IMR-90 (cell line): Measurements from ENCODE around the gene DCDC1. TPM values are rescaled to one million over a fixed set of nuclear protein-coding genes. Genes with fewer than 3 reads are reported as not detected.

ENCODE experiments used
- ATAC-seq: fragments of 200-7000 bp; cut with Tn5 transposase; 2 replicates; pipeline ENCODE4 v1.9.1; 2020; ENCODE audit warnings: low read depth, mild to moderate bottlenecking, moderate library complexity
- BruUV-seq: library from RNA; stranded (reverse); fragments of 400-500 nt; replicated peaks from 2 replicates; lab custom pipeline; 2021; lab: Mats Ljungman, UMichigan
- CTCF ChIA-PET: fragments of 300-600 bp; formaldehyde crosslinking; extraction: SDS; loops from one replicate; lab custom pipeline; 2021; ENCODE audit warnings: antibody characterized with exemption; lab: Yijun Ruan, JAX
- POLR2A ChIA-PET: fragments of 300-600 bp; sonication (Branson Sonifier 250); formaldehyde crosslinking; loops from one replicate; lab custom pipeline; 2022; ENCODE audit warnings: antibody characterized with exemption; ENCODE audit not compliant: unreplicated experiment; lab: Charles Lee
- DNase-seq: peaks from one replicate; pipeline ENCODE4 v3.0.0; 2013
- H2AFZ ChIP-seq: replicated peaks from 2 replicates; pipeline ENCODE3; 2013; ENCODE audit warnings: low read length, mild to moderate bottlenecking; ENCODE audit not compliant: poor library complexity
- H2AK5ac ChIP-seq: 2 replicates; pipeline ENCODE4 v1.6.1; 2013; ENCODE audit warnings: low read depth, low read length, inconsistent platforms
- H2AK9ac ChIP-seq: replicated peaks from 2 replicates; pipeline ENCODE3; 2013; ENCODE audit warnings: mild to moderate bottlenecking, low read depth, low read length, moderate library complexity; ENCODE audit not compliant: poor library complexity
- H2BK120ac ChIP-seq: 2 replicates; pipeline ENCODE4 v1.6.1; 2013; ENCODE audit warnings: low read depth, low read length, inconsistent platforms
- H2BK15ac ChIP-seq: 3 replicates; pipeline ENCODE4 v1.6.1; 2013; ENCODE audit warnings: low read depth, low read length, inconsistent platforms
- H2BK20ac ChIP-seq: 2 replicates; pipeline ENCODE4 v1.6.1; 2013; ENCODE audit warnings: low read depth, mild to moderate bottlenecking, inconsistent platforms, low read length, moderate library complexity
- H2BK5ac ChIP-seq: 2 replicates; pipeline ENCODE4 v1.6.1; 2013; ENCODE audit warnings: mild to moderate bottlenecking, low read depth, low read length, inconsistent platforms; ENCODE audit not compliant: poor library complexity, severe bottlenecking
- H3K14ac ChIP-seq: replicated peaks from 2 replicates; pipeline ENCODE4 v1.6.1; 2013; ENCODE audit warnings: low read depth, low read length, inconsistent platforms
- H3K18ac ChIP-seq: 2 replicates; pipeline ENCODE4 v1.6.1; 2013; ENCODE audit warnings: low read depth, low read length, control low read depth
- H3K23ac ChIP-seq: 2 replicates; pipeline ENCODE4 v1.6.1; 2013; ENCODE audit warnings: low read depth, low read length, inconsistent platforms
- H3K27ac ChIP-seq: 2 replicates; pipeline ENCODE4 v1.5.1; 2013; ENCODE audit warnings: mild to moderate bottlenecking, control low read depth, low read length; ENCODE audit not compliant: insufficient read depth
- H3K27me3 ChIP-seq: 2 replicates; pipeline ENCODE4 v1.6.1; 2013; ENCODE audit warnings: low read length; ENCODE audit not compliant: control insufficient read depth, insufficient read depth
- H3K36me3 ChIP-seq: 2 replicates; pipeline ENCODE4 v1.6.1; 2013; ENCODE audit warnings: low read length, mixed read lengths; ENCODE audit not compliant: control insufficient read depth, insufficient read depth
- H3K4ac ChIP-seq: 2 replicates; pipeline ENCODE4 v1.6.1; 2013; ENCODE audit warnings: low read depth, low read length, inconsistent platforms
- H3K4me1 ChIP-seq: 2 replicates; pipeline ENCODE4 v1.6.1; 2013; ENCODE audit warnings: low read length, mixed read lengths; ENCODE audit not compliant: control insufficient read depth, insufficient read depth
- H3K4me2 ChIP-seq: 2 replicates; pipeline ENCODE4 v1.6.1; 2013; ENCODE audit warnings: low read depth, mild to moderate bottlenecking, control low read depth, low read length, moderate library complexity
- H3K4me3 ChIP-seq: 2 replicates; pipeline ENCODE4 v1.5.1; 2013; ENCODE audit warnings: low read depth, mild to moderate bottlenecking, control low read depth, low read length, moderate library complexity; ENCODE audit not compliant: insufficient read depth
- H3K56ac ChIP-seq: 2 replicates; pipeline ENCODE4 v1.6.1; 2013; ENCODE audit warnings: low read length, inconsistent platforms; ENCODE audit not compliant: insufficient read depth; ENCODE audit errors: extremely low read depth
- H3K79me1 ChIP-seq, 2 experiments: 2 replicates each; pipeline ENCODE4 v1.6.1; 2013; ENCODE audit warnings: low read length in 2 of 2, inconsistent platforms in 1 of 2, low read depth in 1 of 2
- H3K9ac ChIP-seq: 2 replicates; pipeline ENCODE4 v1.6.1; 2013; ENCODE audit warnings: low read depth, low read length, control low read depth
- H3K9me1 ChIP-seq: 2 replicates; pipeline ENCODE4 v1.6.1; 2013; ENCODE audit warnings: low read length, inconsistent platforms; ENCODE audit not compliant: insufficient read depth
- H3K9me3 ChIP-seq: 2 replicates; pipeline ENCODE4 v1.6.1; 2013; ENCODE audit warnings: low read length; ENCODE audit not compliant: control insufficient read depth, insufficient read depth
- H4K20me1 ChIP-seq: 2 replicates; pipeline ENCODE4 v1.6.1; 2013; ENCODE audit warnings: low read length, inconsistent platforms; ENCODE audit not compliant: insufficient read depth
- H4K5ac ChIP-seq: 2 replicates; pipeline ENCODE4 v1.6.1; 2013; ENCODE audit warnings: mild to moderate bottlenecking, low read depth, low read length, control low read depth
- H4K8ac ChIP-seq, 2 experiments: 2 replicates each; pipeline ENCODE4 v1.6.1; 2013; ENCODE audit warnings: low read depth in 2 of 2, low read length in 2 of 2, control low read depth in 1 of 2, inconsistent platforms in 1 of 2
- H4K91ac ChIP-seq: 2 replicates; pipeline ENCODE4 v1.6.1; 2013; ENCODE audit warnings: low read depth, low read length, inconsistent platforms; ENCODE audit not compliant: insufficient read depth
- CEBPB ChIP-seq: IDR thresholded peaks from 2 replicates; pipeline ENCODE4 v1.6.1; 2012; ENCODE audit warnings: low read depth, low read length, improper control_type of control experiment
- CHD1 ChIP-seq: IDR thresholded peaks from 2 replicates; pipeline ENCODE4 v1.6.1; 2012; ENCODE audit warnings: low read depth, low read length, improper control_type of control experiment
- CTCF ChIP-seq: conservative IDR thresholded peaks from 2 replicates; pipeline ENCODE4 v1.5.1; 2012; ENCODE audit warnings: mild to moderate bottlenecking, low read depth, low read length, improper control_type of control experiment
- FOS ChIP-seq: fragments of 150-350 bp; IDR thresholded peaks from 2 replicates; pipeline ENCODE4 v1.6.1; 2016; ENCODE audit warnings: low read depth, low read length
- MAZ ChIP-seq: IDR thresholded peaks from 2 replicates; pipeline ENCODE4 v1.6.1; 2012; ENCODE audit warnings: low read depth, mild to moderate bottlenecking, low read length, improper control_type of control experiment, moderate library complexity, borderline replicate concordance
- NFE2L2 ChIP-seq: fragments of 150-350 bp; IDR thresholded peaks from 2 replicates; pipeline ENCODE4 v1.6.1; 2016; ENCODE audit warnings: low read depth, mild to moderate bottlenecking, low read length
- RFX5 ChIP-seq: IDR thresholded peaks from 2 replicates; pipeline ENCODE4 v1.8.0; 2012; ENCODE audit warnings: low read depth, mild to moderate bottlenecking, low read length, moderate library complexity
- SMC3 ChIP-seq: fragments of 150-350 bp; IDR thresholded peaks from 2 replicates; pipeline ENCODE4 v1.6.1; 2016; ENCODE audit warnings: low read depth, mild to moderate bottlenecking, antibody characterized with exemption, low read length, moderate library complexity
- WGBS, 2 experiments: methylation state at CpG; one replicate each; pipeline versions ENCODE4 v1.1.5 to v1.1.7; 2013; ENCODE audit warnings: missing lambda C conversion rate in 2 of 2; ENCODE audit not compliant: insufficient read length in 1 of 2; ENCODE audit errors: extremely low coverage in 2 of 2; 5-methylcytosine and 5-hydroxymethylcytosine counted together
- dilution Hi-C: fragments of 300-500 bp; cut with HindIII; formaldehyde crosslinking; loops from one replicate; pipeline ENCODE4 v1.14.3; 2018; ENCODE audit warnings: low sequenced_read_pairs; ENCODE audit not compliant: unreplicated experiment
- in situ Hi-C: fragments of 300-500 bp; cut with MboI; formaldehyde crosslinking; loops from 3 replicates; pipeline ENCODE4 v1.14.3; 2019; ENCODE audit warnings: low sequenced_read_pairs, inconsistent platforms, mixed read lengths
- intact Hi-C: fragments of 100-400 bp; cut with micrococcal nuclease; formaldehyde crosslinking; loops from 2 replicates; pipeline ENCODE4 v1.10.0; 2022
- polyA plus RNA-seq, 3 experiments: library from polyadenylated mRNA; depleted of rRNA; stranded (reverse); fragments of >200 nt; gene quantifications; 2 replicates each; pipeline ENCODE4 v1.2.3, GENCODE V29; 2012; ENCODE audit warnings: low replicate concordance in 1 of 3
- total RNA-seq: library from RNA; depleted of rRNA; stranded (reverse); fragments of >200 nt; gene quantifications from 2 replicates; pipeline ENCODE4 v1.2.3, GENCODE V29; 2012
- TF ChIP-seq, protein P1 (sequence below): fragments of 150-350 bp; IDR thresholded peaks from 2 replicates; pipeline ENCODE4 v1.6.1; 2016; ENCODE audit warnings: low read depth, mild to moderate bottlenecking, low read length, moderate library complexity, borderline replicate concordance
- TF ChIP-seq, protein P2 (sequence below): fragments of 150-350 bp; IDR thresholded peaks from 2 replicates; pipeline ENCODE4 v1.6.1; 2017; ENCODE audit warnings: mild to moderate bottlenecking, antibody characterized with exemption, low read length, low read depth

Gene DCDC1
- total and polyA plus RNA-seq, 2 of the 4 experiments (the other 2 are of a cell fraction) = not detected

DNA sequence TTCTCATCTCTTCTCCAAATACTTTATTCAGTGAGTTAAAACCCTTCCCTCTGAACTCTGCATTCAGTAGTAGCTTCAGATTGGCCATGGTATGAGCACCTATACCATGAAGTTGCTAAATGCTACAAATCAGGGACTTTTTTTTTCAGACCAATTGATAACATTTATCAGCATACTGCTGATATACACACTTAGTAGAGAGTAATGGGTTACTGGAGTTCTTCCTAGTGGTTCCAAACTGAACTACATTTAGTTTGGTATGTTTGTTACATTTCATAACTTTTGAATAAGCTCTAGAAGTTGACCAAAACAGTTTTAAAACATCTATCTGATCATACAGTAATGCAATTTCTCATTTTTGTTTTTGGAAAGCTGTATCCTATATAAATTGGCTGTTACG is 104.7 kb downstream of the DCDC1 start:
- dilution Hi-C loops = no loop called here
- H3K27ac ChIP-seq = no peak overlapping the region
- H2BK120ac ChIP-seq = no peak overlapping the region
- H4K91ac ChIP-seq = no peak overlapping the region
- H3K9ac ChIP-seq = no peak overlapping the region
- POLR2A ChIA-PET = no interaction called here
- no peak overlapping the region for H3K14ac ChIP-seq
- H3K4me3 ChIP-seq = no peak overlapping the region
- WGBS, 2 experiments = no CpG with 5 or more reads among the region's 1 CpG
- H2AK5ac ChIP-seq = no peak overlapping the region
- BruUV-seq = no TSS peak
- H3K4me1 ChIP-seq = no peaks in the 10 kb centered on the region
- no peak overlapping the region for H3K56ac ChIP-seq
- intact Hi-C loops = no loop called here
- no peak for DNase-seq
- H3K9me3 ChIP-seq = no peaks in the 10 kb centered on the region
- no peaks in the 10 kb centered on the region for H3K36me3 ChIP-seq
- no peaks in the 10 kb centered on the region for H3K27me3 ChIP-seq
- no peak overlapping the region for H3K4me2 ChIP-seq
- no peak overlapping the region for H4K5ac ChIP-seq
- H3K4ac ChIP-seq = no peak overlapping the region
- no peak overlapping the region for H2BK20ac ChIP-seq
- H4K8ac ChIP-seq = no peak overlapping the region
- H3K9me1 ChIP-seq = no peaks in the 10 kb centered on the region
- no peak for ATAC-seq
- no peaks in the 10 kb centered on the region for H3K79me1 ChIP-seq
- no peak overlapping the region for H3K18ac ChIP-seq
- no peak overlapping the region for H3K23ac ChIP-seq
- in situ Hi-C loops = no loop called here
- no peak overlapping the region for H2BK5ac ChIP-seq
- no peak overlapping the region for H2AK9ac ChIP-seq
- H2BK15ac ChIP-seq = no peak overlapping the region
- H4K20me1 ChIP-seq = no peaks in the 10 kb centered on the region
- TF ChIP-seq MAZ (no peak), RFX5 (no peak), CTCF (no peak), CHD1 (no peak), FOS (no peak), NFE2L2 (no peak), SMC3 (no peak), CEBPB (no peak)
- TF ChIP-seq, protein P1, sequence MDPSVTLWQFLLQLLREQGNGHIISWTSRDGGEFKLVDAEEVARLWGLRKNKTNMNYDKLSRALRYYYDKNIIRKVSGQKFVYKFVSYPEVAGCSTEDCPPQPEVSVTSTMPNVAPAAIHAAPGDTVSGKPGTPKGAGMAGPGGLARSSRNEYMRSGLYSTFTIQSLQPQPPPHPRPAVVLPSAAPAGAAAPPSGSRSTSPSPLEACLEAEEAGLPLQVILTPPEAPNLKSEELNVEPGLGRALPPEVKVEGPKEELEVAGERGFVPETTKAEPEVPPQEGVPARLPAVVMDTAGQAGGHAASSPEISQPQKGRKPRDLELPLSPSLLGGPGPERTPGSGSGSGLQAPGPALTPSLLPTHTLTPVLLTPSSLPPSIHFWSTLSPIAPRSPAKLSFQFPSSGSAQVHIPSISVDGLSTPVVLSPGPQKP = no peak
- TF ChIP-seq, protein P2, sequence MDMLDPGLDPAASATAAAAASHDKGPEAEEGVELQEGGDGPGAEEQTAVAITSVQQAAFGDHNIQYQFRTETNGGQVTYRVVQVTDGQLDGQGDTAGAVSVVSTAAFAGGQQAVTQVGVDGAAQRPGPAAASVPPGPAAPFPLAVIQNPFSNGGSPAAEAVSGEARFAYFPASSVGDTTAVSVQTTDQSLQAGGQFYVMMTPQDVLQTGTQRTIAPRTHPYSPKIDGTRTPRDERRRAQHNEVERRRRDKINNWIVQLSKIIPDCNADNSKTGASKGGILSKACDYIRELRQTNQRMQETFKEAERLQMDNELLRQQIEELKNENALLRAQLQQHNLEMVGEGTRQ = no peak
- CTCF ChIA-PET = interaction anchor here (0.6 kb wide), 1 partner anchor 140 kb away, joined by 5 read pairs; no protein-coding TSS in a partner anchor
- H2AFZ ChIP-seq = no peak overlapping the region
